ENCODE measurements around the gene SOWAHC.
"Not testable (repeated sequence)": the region's sequence is repeated elsewhere in the genome, so short reads cannot be mapped to it uniquely, and the experiment has no call there.

SOWAHC gene

GRCh38 chr2:109615637-109616144 is 1.5 kb downstream of the SOWAHC start:
- FAIRE-seq, result no peak

GRCh38 chr2:109616184-109616583 is 2.0 kb downstream of the SOWAHC start:
- no peak for FAIRE-seq

GRCh38 chr2:109619032-109619615 is 5.0 kb downstream of the SOWAHC start:
- FAIRE-seq, result no peak

- no peak for FAIRE-seq
These were observed 9.1 kb downstream of the SOWAHC start for GRCh38 chr2:109623297-109623696.

- FAIRE-seq, result no peak
These were observed 9.8 kb downstream of the SOWAHC start for GRCh38 chr2:109623923-109624322.

GRCh38 chr2:109624339-109624738 is 10.2 kb downstream of the SOWAHC start:
- FAIRE-seq, result no peak

GRCh38 chr2:109628321-109628720 is 14.2 kb downstream of the SOWAHC start:
- FAIRE-seq, result not testable (repeated sequence)

GRCh38 chr2:109629867-109630266 is 15.7 kb downstream of the SOWAHC start:
- FAIRE-seq, result no peak

GRCh38 chr2:109630441-109631430 is 16.6 kb downstream of the SOWAHC start:
- no peak for FAIRE-seq

GRCh38 chr2:109631741-109632140 is 17.6 kb downstream of the SOWAHC start:
- no peak for FAIRE-seq

GRCh38 chr2:109632158-109632789 is 18.1 kb downstream of the SOWAHC start:
- no peak for FAIRE-seq

GRCh38 chr2:109633284-109633961 is 19.3 kb downstream of the SOWAHC start:
- FAIRE-seq, result no peak

GRCh38 chr2:109635426-109636304 is 21.5 kb downstream of the SOWAHC start:
- no peak for FAIRE-seq

- no peak for FAIRE-seq
These were observed 22.2 kb downstream of the SOWAHC start for GRCh38 chr2:109636317-109636716.

- FAIRE-seq, result no peak
These were observed 23.8 kb downstream of the SOWAHC start for GRCh38 chr2:109637749-109638570.

GRCh38 chr2:109638795-109639194 is 24.6 kb downstream of the SOWAHC start:
- FAIRE-seq, result peak; percentile 80

- not testable (repeated sequence) for FAIRE-seq
These were observed 25.8 kb downstream of the SOWAHC start for GRCh38 chr2:109640000-109640399.

GRCh38 chr2:109644571-109645275 is 30.6 kb downstream of the SOWAHC start:
- FAIRE-seq, result no peak

- no peak for FAIRE-seq
These were observed 31.4 kb downstream of the SOWAHC start for GRCh38 chr2:109645412-109646184.

Data from islet of Langerhans (tissue), 1 donor.